ENCODE data around the gene BRME1.

GRCh38 chr19:13902993-13903555 lies 2.8 kb downstream of the BRME1 start:
- TF ChIP-seq POLR2A (IDR thresholded peaks at IDR 0.05) (no peak), CTCF (IDR thresholded peaks at IDR 0.05) (no peak)
